Left ventricle myocardium superior (tissue), 1 donor: ENCODE results near the gene SS18. TPM values are rescaled to one million over a fixed set of nuclear protein-coding genes. Genes with fewer than 3 reads are reported as not detected.
A peak's percentile ranks its signal among the peaks of the same experiment; 100 is the strongest.

Source experiments
- ATAC-seq: fragments of 200-7000 bp; cut with Tn5 transposase; one replicate; pipeline ENCODE4 v1.9.1; 2020; ENCODE audit warnings: mild to moderate bottlenecking, moderate library complexity
- DNase-seq: peaks from one replicate; pipeline ENCODE4 v3.0.0-alpha.2; 2020
- intact Hi-C: fragments of 100-400 bp; cut with micrococcal nuclease; formaldehyde crosslinking; loops from one replicate; pipeline ENCODE4 v1.11.0; 2022
- total RNA-seq: library from RNA; stranded (reverse); fragmentation: NEBNext Ultra II Directional; extraction: Animal tissue kit (Norgen Biotek cat#: 25700); gene quantifications from one replicate; pipeline ENCODE4 v1.2.1, GENCODE V29; 2021
- donor health status: DM: no; HTN: yes; CAD: no; lungs with severe emphysema.

Gene SS18
- total RNA-seq, 1 donor from 2014 or later, result 30.3 TPM

DNA sequence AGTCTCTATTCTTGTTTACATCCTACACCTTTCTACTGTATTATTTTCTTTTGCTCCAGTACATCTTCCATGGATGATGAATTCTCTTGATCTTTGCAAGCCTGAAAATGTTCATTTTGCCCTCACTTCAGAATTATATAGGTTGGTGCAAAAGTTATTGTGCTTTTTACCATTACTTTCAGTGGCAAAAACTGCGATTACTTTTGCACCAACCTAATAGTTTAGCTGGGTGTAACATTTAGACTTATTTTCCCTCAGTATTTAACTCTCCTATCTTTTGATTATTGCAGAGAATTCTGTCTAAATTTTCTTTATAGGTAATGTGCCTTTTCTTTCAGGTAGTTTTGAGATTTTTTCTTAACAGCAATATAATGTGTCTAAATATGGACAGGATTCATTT lies 81.8 kb downstream of the SS18 start:
- no peak for ATAC-seq
- intact Hi-C loops, result no loop called here
- no peak for DNase-seq

DNA sequence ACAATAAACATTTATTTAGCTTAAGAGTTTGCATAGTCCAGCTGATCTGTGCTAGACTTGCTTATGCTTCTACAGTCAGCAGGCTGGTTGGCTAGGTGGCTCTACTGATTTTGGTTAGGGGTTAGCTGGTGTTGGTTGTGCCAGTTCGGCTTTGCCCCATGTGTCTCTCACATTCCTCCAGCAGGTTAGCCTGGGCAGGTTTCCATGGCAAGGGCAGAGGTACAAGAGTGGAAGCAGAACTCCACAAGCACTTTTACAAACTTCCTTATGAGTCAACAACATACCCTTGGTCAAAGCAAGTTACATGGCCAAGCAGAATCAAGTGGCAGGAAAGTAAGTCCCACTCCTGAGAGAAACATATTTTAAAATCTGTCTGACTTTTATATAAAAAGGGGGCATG lies 82.3 kb downstream of the SS18 start:
- intact Hi-C loops, result no loop called here
- DNase-seq (no peak), ATAC-seq (no peak)

DNA sequence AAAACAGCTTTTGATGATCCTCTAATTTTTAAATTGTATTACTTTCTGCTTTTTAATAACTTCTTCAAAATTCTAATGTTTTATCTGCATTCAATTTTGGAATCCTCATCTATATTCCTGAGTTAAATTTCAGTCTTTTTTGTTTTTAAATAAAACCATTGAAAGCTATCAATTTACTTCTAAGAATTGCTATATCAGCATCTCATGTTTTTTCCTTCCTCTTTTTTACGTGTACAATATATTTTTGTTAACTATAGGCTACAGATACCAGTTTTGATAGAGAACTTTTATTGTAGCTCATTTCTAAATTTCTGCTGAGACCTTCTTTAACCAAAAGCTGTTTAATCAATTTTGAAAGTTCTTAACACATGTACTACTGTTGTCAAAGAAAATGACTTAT lies 84.5 kb downstream of the SS18 start:
- intact Hi-C loops, result no loop called here
- DNase-seq (no peak), ATAC-seq (no peak)

DNA sequence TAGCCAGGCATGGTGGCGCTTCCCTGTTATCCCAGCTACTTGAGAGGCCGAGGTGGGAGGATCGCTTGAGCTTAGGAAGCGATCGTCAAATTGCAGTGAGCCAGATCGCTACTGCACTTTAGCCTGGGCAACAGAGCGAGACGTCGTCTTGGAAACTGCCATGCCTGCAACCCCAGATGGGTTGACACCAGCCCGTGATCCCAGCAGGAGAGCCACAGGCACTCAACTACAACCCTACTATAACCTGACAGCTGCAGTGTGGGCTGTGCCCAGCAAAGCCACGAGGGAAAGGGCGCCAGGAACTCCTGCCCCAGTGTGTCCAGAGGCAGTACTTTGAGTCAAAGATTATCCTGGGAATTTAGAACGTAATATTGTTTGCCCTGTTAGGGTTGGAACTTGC lies 85.6 kb downstream of the SS18 start:
- ATAC-seq, result no peak

DNA sequence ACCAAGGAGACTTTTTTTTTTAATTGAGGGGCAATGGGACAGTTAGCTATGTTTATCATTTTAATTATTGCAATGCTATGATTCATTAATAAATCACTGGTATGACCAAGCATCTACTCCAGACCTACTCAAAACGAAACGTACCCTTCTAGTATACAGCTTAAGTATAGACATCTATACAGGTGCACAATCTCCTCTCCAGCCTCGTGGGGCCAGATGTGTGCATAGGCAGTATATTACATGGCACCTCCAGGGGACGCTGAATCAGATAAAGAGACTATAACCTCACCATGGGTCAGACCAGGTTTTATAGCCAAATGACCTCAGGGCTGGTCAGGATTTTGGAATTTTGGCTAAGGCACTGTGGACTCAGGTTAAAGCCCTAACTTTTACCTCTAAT lies 86.6 kb downstream of the SS18 start:
- intact Hi-C loops, result no loop called here
- no peak for DNase-seq
- no peak for ATAC-seq

More for the DNA sequence above, 85.6 kb downstream of the SS18 start:
- DNase-seq, result no peak
- intact Hi-C loops, result no loop called here

DNA sequence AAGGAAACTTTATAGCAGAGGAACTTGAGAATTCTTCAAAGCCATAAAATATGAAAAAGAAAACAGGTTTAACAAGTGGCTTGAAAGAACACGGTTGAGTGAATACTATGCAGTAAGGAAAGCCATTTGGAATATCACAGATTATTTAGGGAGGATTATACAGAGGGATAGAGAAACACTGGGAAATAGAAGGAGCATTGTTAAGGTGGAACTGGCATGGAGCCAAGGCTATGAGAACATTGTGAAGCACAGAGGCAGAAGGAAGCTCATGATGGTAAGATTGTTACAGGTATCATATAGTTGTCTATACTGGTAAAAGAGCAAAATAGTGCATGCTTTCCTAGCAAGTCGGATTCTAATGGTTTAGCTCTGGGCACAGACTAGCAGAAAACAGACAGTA lies 87.1 kb downstream of the SS18 start:
- DNase-seq (no peak), ATAC-seq (no peak)
- intact Hi-C loops, result no loop called here

DNA sequence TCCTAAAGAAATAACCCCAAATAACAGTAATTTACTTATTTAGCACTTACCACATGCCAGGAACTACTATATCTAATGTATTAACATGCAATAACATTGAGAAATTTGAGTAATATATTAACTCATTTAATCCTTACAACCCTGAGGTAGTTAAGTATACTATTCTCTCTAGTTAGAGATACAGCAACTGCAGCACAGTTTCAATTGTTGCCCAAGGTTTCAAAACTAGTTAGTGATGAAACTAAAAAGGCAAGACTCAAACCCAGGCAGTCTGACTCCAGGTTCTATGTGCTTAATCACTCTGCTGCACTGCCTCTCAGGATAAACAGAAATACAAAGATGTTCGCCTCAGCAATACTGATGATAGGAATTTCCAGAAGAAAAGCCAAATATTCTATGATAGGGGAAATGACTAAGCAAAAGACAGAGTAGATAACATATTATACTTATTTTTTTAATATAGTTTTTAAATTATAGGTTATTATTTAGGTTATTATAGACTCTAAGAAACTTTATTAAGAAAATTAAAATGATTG lies 88.0 kb downstream of the SS18 start:
- intact Hi-C loops, result no loop called here
- ATAC-seq (no peak), DNase-seq (no peak)

DNA sequence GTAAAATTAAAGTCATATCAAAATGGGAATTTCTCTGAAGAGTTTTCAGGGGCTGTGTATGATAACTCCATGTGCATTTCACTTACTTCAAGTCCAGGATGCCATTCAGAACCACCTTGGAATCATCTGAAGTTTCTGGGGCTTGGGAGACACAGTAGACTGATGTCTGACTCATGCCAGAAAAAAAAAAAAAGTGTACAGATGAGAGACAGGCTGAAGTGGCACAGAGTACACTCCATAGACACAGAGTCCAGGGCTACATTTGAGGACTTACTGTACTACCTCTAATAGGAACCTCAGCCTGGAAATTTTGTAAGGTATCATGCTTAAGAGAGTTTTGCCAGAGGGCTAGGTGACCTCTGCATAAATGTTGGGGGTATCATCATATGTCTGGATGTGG lies 92.0 kb downstream of the SS18 start:
- intact Hi-C loops, result no loop called here
- no peak for ATAC-seq
- DNase-seq, result no peak

DNA sequence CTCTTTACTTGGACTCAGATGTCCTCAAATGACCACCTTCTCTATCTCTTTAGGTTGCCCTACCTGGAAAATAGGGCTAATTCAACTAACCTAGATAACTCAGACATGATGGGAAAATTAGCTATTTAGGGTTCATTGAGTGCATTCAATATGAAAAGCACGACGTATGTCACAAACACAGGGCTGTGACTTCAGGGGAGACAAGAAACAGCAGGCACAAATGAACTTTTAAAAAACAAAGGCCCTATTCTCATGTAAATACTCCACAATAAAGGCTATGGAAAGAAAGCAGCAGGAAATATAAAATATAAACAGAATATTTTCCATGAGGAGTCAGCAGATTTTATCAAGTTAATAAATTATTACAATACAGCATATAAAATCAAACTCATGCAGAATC lies 97.8 kb downstream of the SS18 start:
- no peak for DNase-seq
- intact Hi-C loops, result no loop called here
- no peak for ATAC-seq

DNA sequence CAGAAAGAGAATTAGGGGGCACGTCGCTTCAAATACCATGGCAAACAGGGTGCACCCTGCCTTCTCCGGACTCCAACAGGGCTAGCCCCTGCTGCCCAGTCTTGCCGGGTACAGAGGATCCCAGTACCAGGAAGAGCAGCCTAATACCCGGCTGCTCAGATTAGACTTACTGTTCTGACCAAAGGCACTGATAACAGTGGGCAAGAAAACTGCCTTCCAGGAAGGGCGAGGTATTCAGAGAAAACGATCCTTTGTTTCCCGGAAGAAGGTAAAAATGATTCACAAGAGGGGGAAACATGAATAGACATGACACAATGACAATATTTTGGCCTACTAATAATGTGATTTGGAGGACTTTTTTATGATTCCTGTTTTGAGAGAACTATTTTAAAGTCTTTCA lies 99.9 kb downstream of the SS18 start:
- ATAC-seq (no peak), DNase-seq (no peak)
- intact Hi-C loops, result no loop called here

DNA sequence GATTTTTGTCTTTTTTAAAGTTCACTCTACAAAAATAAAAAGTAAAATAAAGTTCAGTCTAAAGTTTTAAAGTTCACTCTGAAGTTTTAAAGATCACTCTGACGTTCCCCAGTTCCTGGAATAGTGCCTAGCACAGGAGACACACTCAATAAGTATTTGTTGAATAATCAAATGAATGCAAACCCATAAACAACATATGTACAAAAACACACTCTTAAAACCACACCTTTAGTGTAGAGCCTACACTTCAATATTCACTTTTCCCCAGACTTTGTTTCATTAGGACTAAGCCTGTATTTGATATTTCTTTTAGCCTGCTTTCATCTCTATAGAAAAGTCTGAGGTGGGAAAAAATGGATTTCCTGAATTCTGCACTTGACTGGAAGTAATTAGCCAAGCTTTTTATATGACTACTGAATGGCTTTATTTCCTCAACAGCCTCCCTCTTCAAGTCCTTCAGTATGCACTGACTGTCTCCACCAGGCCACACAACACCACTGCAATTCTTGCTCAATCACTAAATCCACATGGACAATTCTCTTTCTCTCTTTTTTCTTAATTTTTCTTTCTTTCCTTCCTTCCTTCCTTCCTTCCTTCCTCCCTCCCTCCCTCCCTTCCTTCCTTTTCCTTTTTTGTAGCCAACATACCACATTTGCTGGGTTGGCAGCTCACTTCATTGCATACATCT lies 104.6 kb downstream of the SS18 start:
- DNase-seq, result no peak
- intact Hi-C loops, result no loop called here
- no peak for ATAC-seq

DNA sequence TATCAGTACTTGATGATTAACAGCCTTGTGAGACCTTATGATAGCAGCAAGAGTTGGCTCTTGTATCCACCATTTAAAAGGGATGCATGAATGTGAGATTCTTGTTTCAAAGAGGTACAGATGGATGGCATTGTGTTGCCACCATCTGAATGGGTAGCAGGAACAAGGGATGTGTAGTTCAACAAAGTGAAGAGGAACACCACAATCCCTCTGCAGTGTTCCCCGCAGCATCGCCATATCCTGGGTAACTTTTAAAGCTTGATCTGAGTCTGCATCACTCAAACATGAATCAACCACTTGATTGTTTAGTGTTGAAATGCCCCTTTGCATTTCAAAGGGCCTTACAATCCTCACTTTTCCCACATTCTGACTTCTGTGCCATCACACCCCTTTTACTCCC lies 106.7 kb downstream of the SS18 start:
- ATAC-seq (no peak), DNase-seq (no peak)
- intact Hi-C loops, result no loop called here

DNA sequence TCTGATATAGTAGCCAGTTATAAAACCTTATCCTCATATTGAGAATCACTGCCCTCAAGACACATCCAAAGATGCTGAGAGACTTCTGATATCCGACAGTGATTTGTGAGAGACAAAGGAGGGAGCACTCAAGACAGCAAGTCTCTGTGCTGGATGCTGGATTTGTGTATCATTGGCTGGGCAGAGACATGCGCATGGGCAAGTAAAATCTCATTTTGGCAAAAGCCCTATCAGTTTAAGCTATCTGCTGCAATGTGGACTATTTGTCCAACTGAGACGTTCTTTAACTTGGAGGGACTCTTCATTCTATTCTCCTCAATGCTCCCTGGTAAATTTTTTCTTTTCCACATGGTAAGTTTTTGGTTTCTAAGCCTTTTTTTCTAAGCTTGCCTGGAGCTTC lies 107.5 kb downstream of the SS18 start:
- no peak for ATAC-seq
- intact Hi-C loops, result no loop called here
- no peak for DNase-seq

DNA sequence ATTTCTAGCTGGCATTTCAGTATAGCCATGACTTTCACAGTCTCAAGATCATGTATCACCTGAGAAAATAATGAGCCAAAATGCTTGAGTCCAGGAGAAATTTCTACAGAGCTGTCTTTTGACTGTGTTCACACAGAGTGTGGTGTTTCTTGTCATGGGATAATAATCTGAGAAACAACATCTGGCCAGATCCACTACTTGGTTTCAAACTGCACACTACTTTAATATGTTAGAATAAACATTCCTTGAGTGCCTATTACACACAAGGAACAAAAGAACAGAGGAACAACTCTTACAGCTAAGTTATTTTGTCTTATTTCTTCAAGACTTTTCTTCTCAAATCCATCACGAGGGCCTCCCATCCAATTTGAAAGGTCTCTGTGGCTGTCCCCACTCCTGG lies 108.3 kb downstream of the SS18 start:
- ATAC-seq, result no peak
- intact Hi-C loops, result no loop called here

DNA sequence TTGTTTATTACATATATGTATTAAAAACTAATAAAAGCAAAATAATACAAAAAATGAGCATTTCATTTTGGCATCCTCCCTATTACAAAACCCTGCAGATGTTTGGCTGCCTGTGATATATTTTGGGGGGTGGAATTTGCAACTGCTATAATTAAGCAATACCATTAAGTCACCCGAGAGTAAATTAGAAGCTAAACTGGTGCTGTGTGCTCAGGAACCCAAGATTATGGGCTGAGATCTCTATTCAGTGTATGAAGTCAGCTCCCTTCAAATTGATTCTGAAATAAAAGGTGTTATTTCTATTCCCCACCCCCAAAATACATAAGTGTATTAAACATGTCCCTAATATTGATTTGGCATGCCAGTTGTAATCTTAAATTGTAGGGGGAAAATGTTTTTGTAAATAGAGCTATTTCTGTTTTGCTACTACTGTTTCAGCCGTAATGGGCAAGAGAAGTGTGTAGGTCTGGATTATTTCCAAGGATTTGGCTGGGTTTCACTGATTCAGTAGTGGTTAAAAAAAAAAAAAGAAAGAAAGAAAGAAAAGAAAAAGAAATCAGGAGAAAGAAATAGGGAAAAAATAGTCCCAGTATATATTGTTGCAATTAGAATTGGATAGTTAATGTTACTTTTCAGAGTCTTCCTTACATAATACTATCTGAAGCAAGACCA lies 110.9 kb downstream of the SS18 start:
- ATAC-seq, result peak; percentile 58
- no peak for DNase-seq
- intact Hi-C loops, result no loop called here

More for the DNA sequence above, 108.3 kb downstream of the SS18 start:
- DNase-seq, result no peak

DNA sequence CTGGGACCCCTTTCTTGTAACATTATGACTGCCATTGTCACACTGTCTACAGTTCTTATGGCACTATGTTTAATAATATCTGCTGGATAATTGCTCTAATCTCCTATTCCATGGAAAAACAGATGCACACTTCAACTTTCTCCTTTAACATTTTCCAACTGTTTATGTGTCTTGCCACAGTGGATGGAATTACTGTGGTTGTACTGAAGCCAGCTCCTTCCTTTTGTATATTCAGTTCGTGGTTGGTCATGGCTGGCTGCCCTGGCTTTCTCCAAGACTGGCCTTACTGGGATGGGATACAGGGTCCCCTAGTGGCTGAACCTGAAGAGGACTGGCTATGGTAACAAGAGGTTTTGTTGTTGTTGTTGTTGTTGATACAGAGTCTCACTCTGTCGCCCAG lies 113.9 kb downstream of the SS18 start:
- no peak for DNase-seq
- intact Hi-C loops, result no loop called here
- no peak for ATAC-seq

DNA sequence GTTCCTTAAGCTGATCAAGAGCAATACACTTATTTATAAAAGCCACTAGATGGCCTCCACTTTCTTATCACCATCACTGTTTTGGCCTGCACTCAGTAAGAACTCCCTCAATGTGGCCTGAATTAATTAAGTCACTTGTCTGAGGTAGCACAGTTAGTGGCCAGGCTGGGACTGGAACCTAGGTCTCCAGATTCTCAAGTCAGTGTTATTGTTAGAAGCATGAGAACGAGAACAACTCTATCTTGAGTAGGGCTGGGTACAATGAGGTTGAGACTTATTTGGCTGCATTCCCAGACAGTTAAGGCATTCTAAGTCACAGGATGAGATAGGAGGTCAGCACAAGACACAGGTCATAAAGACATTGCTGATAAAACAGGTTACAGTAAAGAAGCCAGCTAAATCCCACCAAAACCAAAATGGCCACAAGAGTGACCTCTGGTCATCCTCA lies 115.8 kb downstream of the SS18 start:
- no peak for DNase-seq
- intact Hi-C loops, result no loop called here
- ATAC-seq, result no peak
